HepG2 (cell line): ENCODE results near the gene GRIN3B. TPM values are rescaled to one million over a fixed set of nuclear protein-coding genes. Genes with fewer than 3 reads are reported as not detected.
A peak's percentile ranks its signal among the peaks of the same experiment; 100 is the strongest.

Experiments used
- FOXK1 ChIP-seq: sonication (generic); formaldehyde crosslinking; IDR thresholded peaks from 2 replicates; pipeline ENCODE4 v1.4.0; 2020; ENCODE audit warnings: low read depth, missing genetic modification reagents, borderline replicate concordance
- HNRNPLL ChIP-seq: fragments of 200-400 bp; formaldehyde crosslinking; IDR thresholded peaks from 2 replicates; pipeline ENCODE4 v1.6.1; 2017; ENCODE audit warnings: mild to moderate bottlenecking, low read depth, low read length; ENCODE audit not compliant: poor library complexity, severe bottlenecking
- MXD4 ChIP-seq: IDR thresholded peaks from 2 replicates; pipeline ENCODE4 v1.6.1; 2016; ENCODE audit warnings: mild to moderate bottlenecking, missing biosample characterization, missing genetic modification reagents
- NR2F1 ChIP-seq, 2 experiments: fragments of 450-650 bp in 1 of 2; formaldehyde crosslinking in 1 of 2; IDR thresholded peaks; 2 replicates each; pipeline versions ENCODE4 v1.5.0 to v1.6.1; 2016 to 2020; ENCODE audit warnings: mild to moderate bottlenecking in 1 of 2, missing compliant biosample characterization in 1 of 2, missing genetic modification reagents in 1 of 2, moderate library complexity in 1 of 2
- ONECUT2 ChIP-seq: sonication (generic); formaldehyde crosslinking; IDR thresholded peaks from 2 replicates; pipeline ENCODE4 v1.4.0; 2020; ENCODE audit warnings: missing genetic modification reagents
- POGZ ChIP-seq: sonication (generic); formaldehyde crosslinking; IDR thresholded peaks from 2 replicates; pipeline ENCODE4 v1.4.0; 2020; ENCODE audit warnings: mild to moderate bottlenecking, missing genetic modification reagents
- POLR2G ChIP-seq: fragments of 200-400 bp; formaldehyde crosslinking; IDR thresholded peaks from 2 replicates; pipeline ENCODE4 v1.6.1; 2018; ENCODE audit warnings: mild to moderate bottlenecking, low read depth, low read length, moderate library complexity
- SALL1 ChIP-seq: sonication (generic); formaldehyde crosslinking; IDR thresholded peaks from 2 replicates; pipeline ENCODE4 v1.8.0; 2022; ENCODE audit warnings: mild to moderate bottlenecking, missing genetic modification reagents
- SMC3 ChIP-seq: IDR thresholded peaks from 2 replicates; pipeline ENCODE4 v1.6.1; 2011; ENCODE audit warnings: low read length, improper control_type of control experiment
- ZBTB10 ChIP-seq: sonication (generic); formaldehyde crosslinking; IDR thresholded peaks from 2 replicates; pipeline ENCODE4 v1.4.0; 2020; ENCODE audit warnings: missing genetic modification reagents, borderline replicate concordance
- ZBTB42 ChIP-seq: sonication (generic); formaldehyde crosslinking; IDR thresholded peaks from 2 replicates; pipeline ENCODE4 v1.5.0; 2020; ENCODE audit warnings: mild to moderate bottlenecking, missing genetic modification reagents
- ZBTB44 ChIP-seq: sonication (generic); formaldehyde crosslinking; IDR thresholded peaks from 2 replicates; pipeline ENCODE4 v1.4.0; 2020; ENCODE audit warnings: missing genetic modification reagents
- ZBTB7B ChIP-seq: sonication (generic); formaldehyde crosslinking; IDR thresholded peaks from 2 replicates; pipeline ENCODE4 v1.4.0; 2020; ENCODE audit warnings: missing genetic modification reagents
- ZNF160 ChIP-seq: sonication (generic); formaldehyde crosslinking; IDR thresholded peaks from 2 replicates; pipeline ENCODE4 v1.8.0; 2022; ENCODE audit warnings: mild to moderate bottlenecking, inconsistent platforms, missing genetic modification reagents
- ZNF678 ChIP-seq: sonication (generic); formaldehyde crosslinking; IDR thresholded peaks from 2 replicates; pipeline ENCODE4 v1.4.0; 2020; ENCODE audit warnings: mild to moderate bottlenecking, missing genetic modification reagents
- ZSCAN12 ChIP-seq: sonication (generic); formaldehyde crosslinking; IDR thresholded peaks from 2 replicates; pipeline ENCODE4 v1.9.0; 2021; ENCODE audit warnings: mild to moderate bottlenecking, missing genetic modification reagents
- polyA plus RNA-seq, 8 experiments: library from polyadenylated mRNA; depleted of rRNA in 3 of 8; stranded (reverse) in 7 of 8; unstranded in 1 of 8; fragments of >200 nt; fragmentation: Illumina TruSeq in 4 of 8; extraction: Trizol in 4 of 8; gene quantifications; 2 replicates each; pipeline versions ENCODE4 v1.2.1 to v1.2.3, GENCODE V29; 2011 to 2016; ENCODE audit warnings: low read depth in 4 of 8, missing spikeins in 1 of 8, mixed read lengths in 1 of 8; ENCODE audit not compliant: insufficient read depth in 1 of 8
- total RNA-seq, 5 experiments: library from RNA; depleted of rRNA; stranded (reverse); fragments of >200 nt; fragmentation: Illumina TruSeq; extraction: Trizol; gene quantifications; 2 replicates each; pipeline ENCODE4 v1.2.3, GENCODE V29; 2016; ENCODE audit warnings: low read depth in 1 of 5
- TF ChIP-seq, protein P1 (sequence below): IDR thresholded peaks from 2 replicates; pipeline ENCODE4 v1.6.1; 2016; ENCODE audit warnings: low read depth, missing genetic modification reagents, missing compliant biosample characterization
- TF ChIP-seq, protein P2 (sequence below): sonication (generic); formaldehyde crosslinking; IDR thresholded peaks from 2 replicates; pipeline ENCODE4 v1.5.0; 2020; ENCODE audit warnings: missing genetic modification reagents

GRIN3B gene
- total and polyA plus RNA-seq, 2 of the 13 experiments (the other 11 are each of a cell fraction or from before 2014, with no cell fraction given): 0.07 to 0.20 TPM

DNA sequence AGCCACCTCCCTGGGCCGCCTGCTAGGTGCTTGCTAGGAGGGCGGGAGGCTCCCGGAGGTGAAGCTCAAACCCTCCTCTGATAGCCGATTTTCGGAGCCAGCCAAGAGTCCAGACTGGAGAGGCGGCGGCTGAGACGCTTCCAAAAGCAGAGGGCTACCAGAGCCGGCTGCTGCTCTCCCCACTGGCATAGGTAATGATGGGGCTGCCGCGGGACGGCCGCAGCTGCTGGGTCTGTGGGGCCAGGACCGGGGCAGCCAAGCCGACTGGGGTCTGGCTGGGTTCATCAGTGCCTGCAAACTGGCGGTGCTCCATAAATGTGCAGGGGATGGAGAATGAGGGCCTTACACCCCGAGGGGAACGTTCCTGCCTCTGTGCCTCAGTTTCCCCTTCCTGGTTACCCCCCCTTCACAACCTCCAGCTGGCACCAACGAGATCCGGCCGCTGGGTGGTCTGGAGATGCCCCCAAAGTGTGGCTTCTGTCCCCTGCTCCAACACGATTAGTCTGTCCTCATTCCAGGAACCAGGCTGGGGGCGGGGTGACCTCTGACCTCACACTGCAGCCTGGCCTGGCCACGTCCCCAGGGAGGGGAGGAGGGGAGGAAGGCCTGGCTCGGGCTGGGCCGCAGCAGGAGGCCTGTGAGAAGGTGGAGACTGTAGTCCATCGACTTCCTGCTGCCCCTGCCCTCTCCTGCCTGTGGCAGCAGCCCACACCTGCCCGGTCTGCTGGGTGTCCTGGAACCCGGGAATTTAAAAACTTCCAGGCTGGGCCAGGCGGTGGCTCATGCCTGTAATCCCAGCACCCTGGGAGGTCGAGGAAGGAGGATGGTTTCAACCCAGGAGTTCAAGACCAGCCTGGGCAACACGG lies 19.9 kb upstream of the GRIN3B start (continued):
- TF ChIP-seq, protein P1, sequence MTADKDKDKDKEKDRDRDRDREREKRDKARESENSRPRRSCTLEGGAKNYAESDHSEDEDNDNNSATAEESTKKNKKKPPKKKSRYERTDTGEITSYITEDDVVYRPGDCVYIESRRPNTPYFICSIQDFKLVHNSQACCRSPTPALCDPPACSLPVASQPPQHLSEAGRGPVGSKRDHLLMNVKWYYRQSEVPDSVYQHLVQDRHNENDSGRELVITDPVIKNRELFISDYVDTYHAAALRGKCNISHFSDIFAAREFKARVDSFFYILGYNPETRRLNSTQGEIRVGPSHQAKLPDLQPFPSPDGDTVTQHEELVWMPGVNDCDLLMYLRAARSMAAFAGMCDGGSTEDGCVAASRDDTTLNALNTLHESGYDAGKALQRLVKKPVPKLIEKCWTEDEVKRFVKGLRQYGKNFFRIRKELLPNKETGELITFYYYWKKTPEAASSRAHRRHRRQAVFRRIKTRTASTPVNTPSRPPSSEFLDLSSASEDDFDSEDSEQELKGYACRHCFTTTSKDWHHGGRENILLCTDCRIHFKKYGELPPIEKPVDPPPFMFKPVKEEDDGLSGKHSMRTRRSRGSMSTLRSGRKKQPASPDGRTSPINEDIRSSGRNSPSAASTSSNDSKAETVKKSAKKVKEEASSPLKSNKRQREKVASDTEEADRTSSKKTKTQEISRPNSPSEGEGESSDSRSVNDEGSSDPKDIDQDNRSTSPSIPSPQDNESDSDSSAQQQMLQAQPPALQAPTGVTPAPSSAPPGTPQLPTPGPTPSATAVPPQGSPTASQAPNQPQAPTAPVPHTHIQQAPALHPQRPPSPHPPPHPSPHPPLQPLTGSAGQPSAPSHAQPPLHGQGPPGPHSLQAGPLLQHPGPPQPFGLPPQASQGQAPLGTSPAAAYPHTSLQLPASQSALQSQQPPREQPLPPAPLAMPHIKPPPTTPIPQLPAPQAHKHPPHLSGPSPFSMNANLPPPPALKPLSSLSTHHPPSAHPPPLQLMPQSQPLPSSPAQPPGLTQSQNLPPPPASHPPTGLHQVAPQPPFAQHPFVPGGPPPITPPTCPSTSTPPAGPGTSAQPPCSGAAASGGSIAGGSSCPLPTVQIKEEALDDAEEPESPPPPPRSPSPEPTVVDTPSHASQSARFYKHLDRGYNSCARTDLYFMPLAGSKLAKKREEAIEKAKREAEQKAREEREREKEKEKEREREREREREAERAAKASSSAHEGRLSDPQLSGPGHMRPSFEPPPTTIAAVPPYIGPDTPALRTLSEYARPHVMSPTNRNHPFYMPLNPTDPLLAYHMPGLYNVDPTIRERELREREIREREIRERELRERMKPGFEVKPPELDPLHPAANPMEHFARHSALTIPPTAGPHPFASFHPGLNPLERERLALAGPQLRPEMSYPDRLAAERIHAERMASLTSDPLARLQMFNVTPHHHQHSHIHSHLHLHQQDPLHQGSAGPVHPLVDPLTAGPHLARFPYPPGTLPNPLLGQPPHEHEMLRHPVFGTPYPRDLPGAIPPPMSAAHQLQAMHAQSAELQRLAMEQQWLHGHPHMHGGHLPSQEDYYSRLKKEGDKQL (CRISPR knock-in tag): peak; percentile 71
- TF ChIP-seq POLR2G (peak; percentile 75), MXD4 (CRISPR knock-in tag) (peak; percentile 78), ZBTB10 (CRISPR knock-in tag) (no peak; the same call in 1 of the 2 replicates), SMC3 (no peak), SALL1 (CRISPR knock-in tag) (peak; percentile 87), ZNF678 (0 out of 2 replicates have a peak, but pooled peaks have one; percentile 76), NR2F1 (CRISPR knock-in tag; IDR thresholded peaks at IDR 0.05) (peak; percentile 99), ZNF160 (peak; percentile 60; the same call in 1 of the 2 replicates), ZBTB42 (CRISPR knock-in tag) (no peak), ZBTB44 (no peak), FOXK1 (CRISPR knock-in tag) (peak; percentile 36; the same call in 1 of the 2 replicates), POGZ (CRISPR knock-in tag) (0 out of 2 replicates have a peak, but pooled peaks have one; percentile 30), ONECUT2 (CRISPR knock-in tag) (peak; percentile 9; the same call in 1 of the 2 replicates), HNRNPLL (peak; percentile 31), ZSCAN12 (no peak), ZBTB7B (CRISPR knock-in tag) (peak; percentile 94)
- TF ChIP-seq, protein P2, sequence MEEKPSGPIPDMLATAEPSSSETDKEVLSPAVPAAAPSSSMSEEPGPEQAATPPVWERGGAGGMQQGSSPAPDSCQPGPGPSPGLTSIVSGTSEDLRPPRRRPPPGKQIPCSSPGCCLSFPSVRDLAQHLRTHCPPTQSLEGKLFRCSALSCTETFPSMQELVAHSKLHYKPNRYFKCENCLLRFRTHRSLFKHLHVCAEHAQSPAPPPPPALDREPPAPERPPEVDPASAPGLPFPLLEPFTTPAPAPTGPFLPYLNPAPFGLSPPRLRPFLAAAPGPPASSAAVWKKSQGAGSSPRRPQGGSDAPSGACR: 0 out of 2 replicates have a peak, but pooled peaks have one; percentile 52
